ENCODE results near the gene SLC36A1. TPM values are rescaled to one million over a fixed set of nuclear protein-coding genes. Genes with fewer than 3 reads are reported as not detected.

The SLC36A1 gene
- total and polyA plus RNA-seq, 11 donors = 1.2 to 18.8 (median 2.8) TPM

GRCh38 chr5:151534350-151534749, 86.9 kb downstream of the SLC36A1 start:
- TF ChIP-seq CTCF (IDR thresholded peaks at IDR 0.05) = no peak
- TF ChIP-seq POLR2A (IDR thresholded peaks at IDR 0.05) = no peak
- 57 to 76% (median 69%) methylated on average over 11 of the region's 11 CpGs for WGBS, 4 donors
- no peak for ATAC-seq

GRCh38 chr5:151537044-151537443, 89.6 kb downstream of the SLC36A1 start:
- 74 to 82% (median 79%) methylated on average over 4 of the region's 4 CpGs for WGBS, 4 donors
- intact Hi-C loops (cut with DNase I) = no loop called here
- no peak for ATAC-seq

More at GRCh38 chr5:151534350-151534749, 86.9 kb downstream of the SLC36A1 start:
- Histone ChIP-seq H3K4me1 (no peaks in the 10 kb centered on the region), H3K27me3 (peaks cover 0 to 5% (median 0%) of the 10 kb centered on the region in 9 donors), H3K36me3 (no peaks in the 10 kb centered on the region), H3K9me3 (no peaks in the 10 kb centered on the region), H3K27ac (no peak overlapping the region), H3K4me3 (no peak overlapping the region)
- DNase-seq = no peak
- intact Hi-C loops (cut with DNase I) = no loop called here

GRCh38 chr5:151541571-151541970, 94.2 kb downstream of the SLC36A1 start:
- H3K36me3 ChIP-seq = no peaks in the 10 kb centered on the region
- no peak overlapping the region for H3K27ac ChIP-seq
- DNase-seq = no peak
- WGBS, 4 donors = 79 to 85% (median 82%) methylated on average over 2 of the region's 2 CpGs
- TF ChIP-seq CTCF (IDR thresholded peaks at IDR 0.05) (no peak), POLR2A (IDR thresholded peaks at IDR 0.05) (no peak)
- H3K27me3 ChIP-seq = no peaks in the 10 kb centered on the region
- no peak overlapping the region for H3K4me3 ChIP-seq
- intact Hi-C loops (cut with DNase I) = no loop called here
- no peaks in the 10 kb centered on the region for H3K4me1 ChIP-seq
- ATAC-seq = no peak
- H3K9me3 ChIP-seq = no peaks in the 10 kb centered on the region

More at GRCh38 chr5:151537044-151537443, 89.6 kb downstream of the SLC36A1 start:
- DNase-seq = no peak
- H3K4me3 ChIP-seq = no peak overlapping the region
- H3K9me3 ChIP-seq = no peaks in the 10 kb centered on the region
- H3K27ac ChIP-seq = no peak overlapping the region
- H3K36me3 ChIP-seq = no peaks in the 10 kb centered on the region
- TF ChIP-seq CTCF (IDR thresholded peaks at IDR 0.05) (no peak), POLR2A (IDR thresholded peaks at IDR 0.05) (no peak)
- no peaks in the 10 kb centered on the region for H3K4me1 ChIP-seq
- peaks cover 0 to 5% (median 0%) of the 10 kb centered on the region in 9 donors for H3K27me3 ChIP-seq

Small RNAs within 50 kb of the gene (microRNA-seq; reads per million reads assigned to microRNA genes)
- gene MIR6499 = 0 reads per million in 4 donors

Other genes with a start within 250 kb of the SLC36A1 start
- gene CCDC69, start 223.5 kb upstream of the SLC36A1 start, total RNA-seq = 100 to 1,000 TPM in 7 of 9 donors, 10 to 100 TPM in 2; 82.5 to 207 (median 119) TPM
- 100 to 1,000 TPM in 1 of 2 donors, 10 to 100 TPM in 1; 92.9 to 245 TPM for gene CCDC69, start 223.5 kb upstream of the SLC36A1 start, polyA plus RNA-seq
- 10 to 100 TPM; 27.5 to 71.4 (median 40.1) TPM for gene GM2A, start 194.4 kb upstream of the SLC36A1 start, total RNA-seq
- 10 to 100 TPM; 22.8 to 31.6 TPM for gene GM2A, start 194.4 kb upstream of the SLC36A1 start, polyA plus RNA-seq
- not detected for gene SLC36A3, start 143.8 kb upstream of the SLC36A1 start, total RNA-seq
- gene SLC36A3, start 143.8 kb upstream of the SLC36A1 start, polyA plus RNA-seq = not detected
- gene SLC36A2, start 100.0 kb upstream of the SLC36A1 start, total RNA-seq = under 1 TPM in 3 of 9 donors, not detected in 6; 0.10 to 0.25 (median 0.14) TPM
- under 1 TPM; 0.03 to 0.15 TPM for gene SLC36A2, start 100.0 kb upstream of the SLC36A1 start, polyA plus RNA-seq
- under 1 TPM in 6 of 9 donors, not detected in 3; 0.02 to 0.18 (median 0.06) TPM for gene FAT2, start 143.7 kb downstream of the SLC36A1 start, total RNA-seq
- under 1 TPM; 0.01 to 0.04 TPM for gene FAT2, start 143.7 kb downstream of the SLC36A1 start, polyA plus RNA-seq
- gene SPARC, start 239.3 kb downstream of the SLC36A1 start, total RNA-seq = 1,000 to 10,000 TPM in 1 of 9 donors, 100 to 1,000 TPM in 8; 355 to 1,522 (median 471) TPM
- gene SPARC, start 239.3 kb downstream of the SLC36A1 start, polyA plus RNA-seq = 100 to 1,000 TPM; 119 to 747 TPM

All from heart left ventricle (tissue), 16 donors.